Measurements from ENCODE around the gene RAET1E.
"Not testable (repeated sequence)": the region's sequence is repeated elsewhere in the genome, so short reads cannot be mapped to it uniquely, and the experiment has no call there.

The RAET1E gene, protein sequence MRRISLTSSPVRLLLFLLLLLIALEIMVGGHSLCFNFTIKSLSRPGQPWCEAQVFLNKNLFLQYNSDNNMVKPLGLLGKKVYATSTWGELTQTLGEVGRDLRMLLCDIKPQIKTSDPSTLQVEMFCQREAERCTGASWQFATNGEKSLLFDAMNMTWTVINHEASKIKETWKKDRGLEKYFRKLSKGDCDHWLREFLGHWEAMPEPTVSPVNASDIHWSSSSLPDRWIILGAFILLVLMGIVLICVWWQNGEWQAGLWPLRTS

DNA sequence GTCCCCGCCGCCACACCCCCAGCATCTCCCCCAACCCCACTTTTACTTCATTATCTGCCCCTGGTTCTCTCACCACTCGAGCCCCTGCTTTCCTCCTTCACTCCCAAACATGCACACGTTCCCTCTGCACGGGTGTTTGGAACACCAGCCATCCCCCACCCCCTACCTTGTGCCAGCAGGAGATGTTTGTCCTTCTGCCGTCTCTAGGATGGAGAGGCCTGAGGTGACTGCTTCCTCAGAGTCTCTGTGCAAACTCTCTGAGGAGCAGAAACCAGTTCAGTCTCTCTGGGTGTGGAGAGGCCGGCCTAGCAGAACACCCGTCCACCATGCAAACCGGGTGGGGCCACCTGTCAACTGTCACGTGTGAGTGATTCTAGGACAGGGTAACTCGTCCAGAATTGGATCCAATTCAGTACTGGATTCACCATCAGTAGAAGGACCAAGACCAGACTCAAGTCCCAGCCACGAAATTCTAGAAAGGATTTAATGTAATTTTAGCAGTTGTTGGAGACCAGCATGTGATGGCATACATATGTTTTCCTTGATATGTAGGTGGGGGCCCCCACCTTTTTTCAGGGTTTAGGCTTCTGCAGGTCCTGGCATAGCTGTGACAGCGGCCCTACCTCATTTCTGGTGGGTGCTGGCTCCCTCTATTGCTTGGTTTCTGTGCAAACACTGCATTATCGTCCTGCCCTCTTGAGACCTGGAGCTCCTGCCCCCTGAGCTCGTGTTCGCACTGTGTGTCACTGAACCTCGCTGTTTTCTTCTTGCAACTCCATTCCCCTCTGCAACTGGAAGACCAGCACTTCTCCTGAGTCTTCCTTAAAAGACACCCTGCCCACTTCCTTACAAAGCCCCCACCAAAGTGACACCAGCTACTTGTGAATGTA, at the start of gene RAET1E:
Gene RAET1E, minus strand, starts transcription at position 259 of the 890 bp plus-strand sequence. CDS start 7,212 bp downstream, outside the sequence.
- no peaks in the 10 kb centered on the region for H3K36me3 ChIP-seq (ENCODE audit: control insufficient read depth in 1 of 2, insufficient read depth in 2 of 2, low read length in 2 of 2)
- H3K27ac ChIP-seq (ENCODE audit: low read length), result peak within 1 kb of the TSS; percentile 74
- no peaks in the 10 kb centered on the region for H3K27me3 ChIP-seq (ENCODE audit: low read depth, low read length)
- H3K4me3 ChIP-seq (ENCODE audit: low read depth in 1 of 2, low read length in 2 of 2), result peak within 1 kb of the TSS; percentile 47 to 51
- H3K9me3 ChIP-seq (ENCODE audit: control insufficient read depth in 1 of 2, low read length in 2 of 2), result no peaks in the 10 kb centered on the region
- H3K4me1 ChIP-seq (ENCODE audit: control insufficient read depth in 1 of 2, insufficient read depth in 2 of 2, low read length in 2 of 2), result peaks cover 20 to 29% of the 10 kb centered on the region in 2 donors

DNA sequence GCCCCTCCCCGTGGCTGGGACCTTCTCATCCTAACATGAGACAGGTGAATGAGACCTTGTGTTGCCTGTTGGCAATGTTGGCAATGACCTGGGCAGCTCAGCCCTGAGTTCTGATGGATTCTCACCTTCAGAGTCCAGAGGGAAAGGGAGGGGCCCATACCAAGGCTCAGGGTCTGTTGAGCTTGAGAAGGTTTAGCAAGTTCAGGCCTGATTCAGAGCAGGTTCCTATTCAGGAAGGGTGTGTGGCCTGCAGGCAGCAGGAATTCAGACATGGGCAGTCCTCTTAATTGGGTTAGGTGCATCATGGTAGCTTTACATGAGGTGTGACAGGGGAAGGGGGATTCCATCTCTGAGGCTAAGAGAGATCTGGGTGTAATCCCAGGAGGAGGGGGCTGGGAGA, 49.6 kb upstream of the RAET1E start:
- not testable (repeated sequence) for H3K4me1 ChIP-seq (ENCODE audit: control insufficient read depth in 1 of 2, insufficient read depth in 2 of 2, low read length in 2 of 2); H3K27ac ChIP-seq (ENCODE audit: low read length); H3K4me3 ChIP-seq (ENCODE audit: low read depth in 1 of 2, low read length in 2 of 2); H3K36me3 ChIP-seq (ENCODE audit: control insufficient read depth in 1 of 2, insufficient read depth in 2 of 2, low read length in 2 of 2); H3K9me3 ChIP-seq (ENCODE audit: control insufficient read depth in 1 of 2, low read length in 2 of 2)
- peaks cover 18% of the 10 kb centered on the region for H3K27me3 ChIP-seq (ENCODE audit: low read depth, low read length)

DNA sequence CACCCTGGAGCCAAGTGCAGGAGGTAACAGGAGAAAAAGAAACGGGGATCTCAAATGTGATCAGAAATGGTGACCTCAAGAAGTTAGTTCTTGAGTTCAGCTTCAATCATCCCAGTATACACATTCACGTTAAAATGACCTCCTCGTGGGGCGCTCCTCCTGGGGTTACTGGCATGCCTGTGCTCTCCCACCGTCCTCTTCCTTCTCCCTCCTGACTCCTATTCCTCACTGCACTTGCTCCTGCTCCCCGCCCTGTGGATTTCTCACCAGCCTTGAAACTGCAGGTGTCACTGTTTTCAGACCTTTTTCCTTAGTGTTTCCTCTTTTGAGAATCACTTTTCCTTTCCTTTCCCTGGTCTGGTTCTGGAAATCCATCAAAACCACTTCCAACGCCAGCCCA, 48.7 kb upstream of the RAET1E start:
- not testable (repeated sequence) for H3K27me3 ChIP-seq (ENCODE audit: low read depth, low read length); H3K4me1 ChIP-seq (ENCODE audit: control insufficient read depth in 1 of 2, insufficient read depth in 2 of 2, low read length in 2 of 2); H3K27ac ChIP-seq (ENCODE audit: low read length); H3K4me3 ChIP-seq (ENCODE audit: low read depth in 1 of 2, low read length in 2 of 2); H3K9me3 ChIP-seq (ENCODE audit: control insufficient read depth in 1 of 2, low read length in 2 of 2); H3K36me3 ChIP-seq (ENCODE audit: control insufficient read depth in 1 of 2, insufficient read depth in 2 of 2, low read length in 2 of 2)

DNA sequence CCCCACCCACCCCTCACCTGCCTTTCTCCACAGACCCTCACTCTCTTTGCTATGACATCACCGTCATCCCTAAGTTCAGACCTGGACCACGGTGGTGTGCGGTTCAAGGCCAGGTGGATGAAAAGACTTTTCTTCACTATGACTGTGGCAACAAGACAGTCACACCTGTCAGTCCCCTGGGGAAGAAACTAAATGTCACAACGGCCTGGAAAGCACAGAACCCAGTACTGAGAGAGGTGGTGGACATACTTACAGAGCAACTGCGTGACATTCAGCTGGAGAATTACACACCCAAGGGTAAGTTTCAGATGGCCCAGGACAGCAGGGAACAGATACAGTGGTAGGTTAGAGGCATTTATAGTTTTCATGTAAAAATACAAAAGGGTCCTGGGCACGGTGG, 47.4 kb upstream of the RAET1E start:
- not testable (repeated sequence) for H3K36me3 ChIP-seq (ENCODE audit: control insufficient read depth in 1 of 2, insufficient read depth in 2 of 2, low read length in 2 of 2); H3K4me3 ChIP-seq (ENCODE audit: low read depth in 1 of 2, low read length in 2 of 2); H3K27me3 ChIP-seq (ENCODE audit: low read depth, low read length); H3K27ac ChIP-seq (ENCODE audit: low read length); H3K9me3 ChIP-seq (ENCODE audit: control insufficient read depth in 1 of 2, low read length in 2 of 2)
- H3K4me1 ChIP-seq (ENCODE audit: control insufficient read depth in 1 of 2, insufficient read depth in 2 of 2, low read length in 2 of 2), result peaks cover 0 to 14% of the 10 kb centered on the region in 2 donors

DNA sequence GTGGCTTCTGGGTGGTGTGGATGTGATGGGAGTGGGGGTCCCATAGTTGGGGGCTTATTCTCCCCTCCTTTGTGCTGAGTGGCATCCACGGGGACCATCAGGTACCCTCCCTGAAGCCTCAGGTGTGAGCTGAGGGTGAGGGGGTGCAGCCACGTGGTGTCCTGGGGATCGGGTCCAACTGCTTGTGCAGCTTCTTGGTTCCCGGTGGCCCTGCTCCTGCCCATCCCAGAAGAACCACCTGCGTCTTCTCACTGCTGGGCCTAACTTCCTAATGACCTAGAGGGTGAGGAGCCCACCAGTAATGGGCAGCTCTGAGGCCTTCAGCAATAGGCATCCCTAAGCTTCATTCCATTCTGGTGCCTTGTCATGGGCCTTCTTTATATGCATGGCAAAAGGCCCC, 45.4 kb upstream of the RAET1E start:
- H3K27ac ChIP-seq (ENCODE audit: low read length); H3K4me3 ChIP-seq (ENCODE audit: low read depth in 1 of 2, low read length in 2 of 2); H3K9me3 ChIP-seq (ENCODE audit: control insufficient read depth in 1 of 2, low read length in 2 of 2); H3K36me3 ChIP-seq (ENCODE audit: control insufficient read depth in 1 of 2, insufficient read depth in 2 of 2, low read length in 2 of 2): not testable (repeated sequence)
- peaks cover 29% of the 10 kb centered on the region for H3K27me3 ChIP-seq (ENCODE audit: low read depth, low read length)
- H3K4me1 ChIP-seq (ENCODE audit: control insufficient read depth in 1 of 2, insufficient read depth in 2 of 2, low read length in 2 of 2), result peaks cover 2 to 22% of the 10 kb centered on the region in 2 donors

DNA sequence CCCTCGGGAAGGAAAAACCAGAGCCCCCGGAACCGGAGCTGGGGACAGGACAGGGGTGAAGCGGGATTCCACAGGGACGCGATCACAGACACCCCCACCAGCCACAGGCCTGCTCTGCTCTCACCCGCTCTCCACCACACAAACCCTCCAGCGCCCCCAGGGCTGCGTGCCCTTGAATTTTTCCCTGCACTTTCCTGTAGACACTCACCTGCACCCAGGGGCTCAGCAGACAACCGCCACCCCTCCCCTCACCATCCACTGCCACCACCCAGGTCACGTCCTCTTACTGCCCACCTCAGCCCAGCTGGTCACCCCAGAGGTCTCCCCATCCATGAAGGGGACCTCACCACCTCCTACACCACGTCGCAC, 44.5 kb upstream of the RAET1E start:
- no peaks in the 10 kb centered on the region for H3K9me3 ChIP-seq (ENCODE audit: control insufficient read depth in 1 of 2, low read length in 2 of 2)
- no peaks in the 10 kb centered on the region for H3K36me3 ChIP-seq (ENCODE audit: control insufficient read depth in 1 of 2, insufficient read depth in 2 of 2, low read length in 2 of 2)
- peaks cover 5 to 24% of the 10 kb centered on the region in 2 donors for H3K4me1 ChIP-seq (ENCODE audit: control insufficient read depth in 1 of 2, insufficient read depth in 2 of 2, low read length in 2 of 2)
- H3K27ac ChIP-seq (ENCODE audit: low read length), result no peak overlapping the region
- peaks cover 36% of the 10 kb centered on the region for H3K27me3 ChIP-seq (ENCODE audit: low read depth, low read length)
- peak overlapping the region in 1 of 2 donors; percentile 66 for H3K4me3 ChIP-seq (ENCODE audit: low read depth in 1 of 2, low read length in 2 of 2)

DNA sequence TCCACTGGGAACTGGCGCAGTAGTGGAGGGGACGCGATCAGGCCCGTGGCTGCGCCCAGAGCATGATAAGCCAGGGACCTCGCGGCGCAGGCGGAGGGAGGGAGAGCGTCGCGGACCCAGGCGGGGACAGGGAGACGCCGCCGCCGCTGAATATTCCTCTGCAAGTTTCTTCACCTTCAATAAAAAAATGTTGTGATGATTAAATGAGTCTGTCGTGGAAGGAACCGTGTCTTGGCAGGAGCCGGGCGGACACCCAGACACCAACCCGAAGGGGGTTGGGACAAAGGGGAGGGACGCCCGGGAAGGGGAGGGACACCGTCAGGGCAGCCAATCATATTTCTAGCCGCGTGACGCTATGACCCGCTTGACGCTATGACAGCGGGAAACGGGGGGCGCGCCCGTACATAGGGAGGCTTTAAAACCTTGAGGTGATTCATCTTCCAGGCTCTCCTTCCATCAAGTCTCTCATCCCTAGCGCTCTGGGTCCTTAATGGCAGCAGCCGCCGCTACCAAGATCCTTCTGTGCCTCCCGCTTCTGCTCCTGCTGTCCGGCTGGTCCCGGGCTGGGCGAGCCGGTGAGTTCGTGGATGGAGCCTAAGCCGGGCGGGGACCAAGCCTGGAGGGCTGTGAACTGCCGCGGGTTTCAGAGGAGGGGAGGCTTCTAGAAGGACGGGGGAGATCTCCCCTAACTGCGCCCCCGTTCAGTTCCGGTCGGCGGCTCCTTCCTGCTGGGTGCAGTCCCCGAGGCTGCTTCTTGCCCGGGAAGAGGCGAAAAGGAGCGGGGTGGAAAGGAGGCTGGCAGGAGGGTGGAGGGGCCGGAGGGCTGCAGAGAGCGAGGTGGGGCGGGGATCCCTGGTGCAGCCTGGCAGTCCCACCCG, 43.9 kb upstream of the RAET1E start, which contains the start of gene ULBP2:
Gene ULBP2, plus strand, starts transcription at position 432 of the 878 bp plus-strand sequence. Its CDS starts 59 bp downstream, at position 491.
- Histone ChIP-seq H3K36me3 (ENCODE audit: control insufficient read depth in 1 of 2, insufficient read depth in 2 of 2, low read length in 2 of 2) (no peaks in the 10 kb centered on the region), H3K9me3 (ENCODE audit: control insufficient read depth in 1 of 2, low read length in 2 of 2) (no peaks in the 10 kb centered on the region), H3K27me3 (ENCODE audit: low read depth, low read length) (peaks cover 42% of the 10 kb centered on the region), H3K27ac (ENCODE audit: low read length) (no peak within 1 kb of the TSS), H3K4me3 (ENCODE audit: low read depth in 1 of 2, low read length in 2 of 2) (peak within 1 kb of the TSS; percentile 46 to 66), H3K4me1 (ENCODE audit: control insufficient read depth in 1 of 2, insufficient read depth in 2 of 2, low read length in 2 of 2) (peaks cover 5 to 24% of the 10 kb centered on the region in 2 donors)

DNA sequence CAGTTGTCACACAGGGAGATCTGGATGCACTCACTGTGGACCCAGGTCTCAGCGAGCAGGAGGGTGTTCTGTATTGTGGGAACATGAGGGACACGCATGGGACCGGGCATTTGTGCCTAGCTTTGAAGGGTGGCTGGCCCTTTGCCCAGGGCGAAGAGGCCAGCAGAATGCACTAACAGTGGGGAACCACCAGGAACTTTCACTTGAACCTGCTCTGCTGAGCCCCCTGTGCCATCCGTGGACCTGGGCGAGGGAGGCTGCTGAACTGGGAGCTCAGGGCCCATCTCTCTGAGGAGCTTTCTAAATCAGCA, 42.7 kb upstream of the RAET1E start:
- Histone ChIP-seq H3K27me3 (ENCODE audit: low read depth, low read length) (peaks cover 53% of the 10 kb centered on the region), H3K27ac (ENCODE audit: low read length) (no peak overlapping the region), H3K36me3 (ENCODE audit: control insufficient read depth in 1 of 2, insufficient read depth in 2 of 2, low read length in 2 of 2) (no peaks in the 10 kb centered on the region), H3K9me3 (ENCODE audit: control insufficient read depth in 1 of 2, low read length in 2 of 2) (no peaks in the 10 kb centered on the region), H3K4me1 (ENCODE audit: control insufficient read depth in 1 of 2, insufficient read depth in 2 of 2, low read length in 2 of 2) (peaks cover 5 to 24% of the 10 kb centered on the region in 2 donors), H3K4me3 (ENCODE audit: low read depth in 1 of 2, low read length in 2 of 2) (no peak overlapping the region)

DNA sequence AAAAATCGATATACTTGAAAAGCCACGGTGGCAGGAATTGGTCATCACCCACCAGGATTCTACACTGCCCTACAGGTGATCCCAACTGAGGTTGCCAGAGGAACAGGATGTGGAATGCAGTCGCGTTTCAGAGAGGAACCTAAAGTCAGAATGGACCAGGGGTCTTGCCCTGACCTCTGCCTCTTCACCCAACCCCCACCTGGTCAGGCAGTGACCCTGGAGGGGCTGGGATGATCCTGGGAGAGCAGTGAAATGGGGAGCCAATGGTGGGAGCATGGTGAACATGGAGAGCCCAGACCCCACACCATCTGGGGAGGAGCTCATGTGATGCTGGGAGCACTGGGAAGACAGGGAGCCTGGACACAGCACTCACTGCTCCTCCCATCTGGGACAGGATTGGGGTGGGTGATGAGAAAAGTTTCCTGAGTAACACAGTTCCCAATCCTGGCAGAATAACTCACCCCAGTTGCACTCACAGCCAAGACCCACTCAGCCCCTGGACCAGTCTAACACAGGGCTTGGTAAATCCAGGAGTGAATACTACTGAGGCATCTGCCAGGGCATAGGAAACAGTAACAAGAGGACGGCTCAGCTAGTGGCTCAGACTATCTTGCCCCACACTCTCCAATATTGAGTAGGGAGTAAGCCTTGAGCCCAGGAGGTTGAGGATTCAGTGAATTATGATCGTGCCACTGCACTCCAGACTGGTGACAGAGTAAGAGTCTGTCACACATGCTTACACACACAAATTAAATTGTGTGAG, 42.2 kb upstream of the RAET1E start:
- Histone ChIP-seq H3K27me3 (ENCODE audit: low read depth, low read length) (peaks cover 58% of the 10 kb centered on the region), H3K9me3 (ENCODE audit: control insufficient read depth in 1 of 2, low read length in 2 of 2) (no peaks in the 10 kb centered on the region), H3K4me1 (ENCODE audit: control insufficient read depth in 1 of 2, insufficient read depth in 2 of 2, low read length in 2 of 2) (peaks cover 5 to 24% of the 10 kb centered on the region in 2 donors), H3K36me3 (ENCODE audit: control insufficient read depth in 1 of 2, insufficient read depth in 2 of 2, low read length in 2 of 2) (no peaks in the 10 kb centered on the region), H3K4me3 (ENCODE audit: low read depth in 1 of 2, low read length in 2 of 2) (no peak overlapping the region), H3K27ac (ENCODE audit: low read length) (no peak overlapping the region)

DNA sequence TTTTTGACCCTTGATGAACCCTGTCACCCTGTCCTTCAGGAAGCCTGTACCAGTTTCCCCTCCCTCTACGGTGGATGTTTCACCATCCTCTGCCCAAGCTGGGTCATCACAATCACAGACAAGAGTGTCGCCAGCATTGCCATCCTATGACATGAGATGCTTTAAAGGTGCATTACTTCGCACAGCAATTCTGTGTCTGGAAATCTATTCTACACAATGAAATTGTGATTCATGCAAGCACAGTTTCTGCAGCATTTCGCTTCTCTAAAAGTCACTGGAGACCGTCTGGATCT, 41.4 kb upstream of the RAET1E start:
- no peak overlapping the region for H3K4me3 ChIP-seq (ENCODE audit: low read depth in 1 of 2, low read length in 2 of 2)
- H3K27ac ChIP-seq (ENCODE audit: low read length), result no peak overlapping the region
- H3K36me3 ChIP-seq (ENCODE audit: control insufficient read depth in 1 of 2, insufficient read depth in 2 of 2, low read length in 2 of 2), result no peaks in the 10 kb centered on the region
- H3K4me1 ChIP-seq (ENCODE audit: control insufficient read depth in 1 of 2, insufficient read depth in 2 of 2, low read length in 2 of 2), result peaks cover 5 to 24% of the 10 kb centered on the region in 2 donors
- H3K9me3 ChIP-seq (ENCODE audit: control insufficient read depth in 1 of 2, low read length in 2 of 2), result no peaks in the 10 kb centered on the region
- H3K27me3 ChIP-seq (ENCODE audit: low read depth, low read length), result peaks cover 66% of the 10 kb centered on the region
